Endometrial microvascular endothelial cells (primary cell): ENCODE results near the gene GABBR1. TPM values are rescaled to one million over a fixed set of nuclear protein-coding genes. Genes with fewer than 3 reads are reported as not detected.

Experiments
- in situ Hi-C: cut with HindIII; loops from 2 replicates; pipeline ENCODE4 v1.10.0; 2017; ENCODE audit warnings: low sequenced_read_pairs, low pct_unique_long_range_greater_than_20kb; ENCODE audit errors: inconsistent ontology term
- total RNA-seq: library from RNA; depleted of rRNA; stranded (reverse); fragments of >200 nt; gene quantifications from one replicate; pipeline ENCODE4 v1.2.3, GENCODE V29; 2015; ENCODE audit errors: inconsistent ontology term

The GABBR1 gene
- total RNA-seq, 1 donor from 2014 or later: 6.7 TPM

- in situ Hi-C loops: no loop called here
These were observed 23.2 kb upstream of the GABBR1 start for GRCh38 chr6:29656157-29656556.

GRCh38 chr6:29655658-29656057 lies 22.7 kb upstream of the GABBR1 start:
- in situ Hi-C loops: no loop called here

- in situ Hi-C loops: no loop called here
These were observed 20.6 kb upstream of the GABBR1 start for GRCh38 chr6:29653452-29654038.

GRCh38 chr6:29652198-29652584 lies 19.2 kb upstream of the GABBR1 start:
- in situ Hi-C loops: no loop called here

- in situ Hi-C loops: no loop called here
These were observed 18.6 kb upstream of the GABBR1 start for GRCh38 chr6:29651413-29652197.

- in situ Hi-C loops: no loop called here
These were observed 17.0 kb upstream of the GABBR1 start for GRCh38 chr6:29649701-29650673.

GRCh38 chr6:29647927-29648642 lies 15.1 kb upstream of the GABBR1 start:
- in situ Hi-C loops: no loop called here

- in situ Hi-C loops: no loop called here
These were observed 8.6 kb upstream of the GABBR1 start for GRCh38 chr6:29641430-29642148.

- in situ Hi-C loops: no loop called here
These were observed 4.3 kb upstream of the GABBR1 start for GRCh38 chr6:29637247-29637646.

GRCh38 chr6:29633534-29633905 lies 537 bp upstream of the GABBR1 start:
- in situ Hi-C loops: no loop called here

GRCh38 chr6:29631860-29632731 lies 887 bp downstream of the GABBR1 start:
- in situ Hi-C loops: no loop called here

GRCh38 chr6:29631209-29631810 lies 1.7 kb downstream of the GABBR1 start:
- in situ Hi-C loops: no loop called here

GRCh38 chr6:29630315-29630714 lies 2.7 kb downstream of the GABBR1 start:
- in situ Hi-C loops: no loop called here

- in situ Hi-C loops: no loop called here
These were observed 3.4 kb downstream of the GABBR1 start for GRCh38 chr6:29629571-29629970.

- in situ Hi-C loops: no loop called here
These were observed 4.3 kb downstream of the GABBR1 start for GRCh38 chr6:29628419-29629281.

GRCh38 chr6:29627755-29628418 lies 5.1 kb downstream of the GABBR1 start:
- in situ Hi-C loops: no loop called here
